Breast epithelium (tissue), 4 donors: Measurements from ENCODE around the gene ITPR2. TPM values are rescaled to one million over a fixed set of nuclear protein-coding genes. Genes with fewer than 3 reads are reported as not detected.

ENCODE experiments used
- DNase-seq, 2 donors: peaks; one replicate each; pipeline ENCODE4 v3.0.0-alpha.2; 2019; ENCODE audit warnings: low spot score in 2 of 2
- H3K27ac ChIP-seq, 2 donors: fragments of 200-600 bp; sonication (generic) in 1 of 2; one replicate each; pipeline ENCODE4 v1.5.1; 2016 to 2019; ENCODE audit warnings: mild to moderate bottlenecking in 1 of 2
- H3K27me3 ChIP-seq, 2 donors: fragments of 200-600 bp; sonication (generic) in 1 of 2; one replicate each; pipeline versions ENCODE4 v1.5.1 to v1.6.0; 2017 to 2019; ENCODE audit warnings: control low read depth in 1 of 2, mild to moderate bottlenecking in 1 of 2
- H3K36me3 ChIP-seq: fragments of 200-600 bp; one replicate; pipeline ENCODE4 v1.5.1; 2019
- H3K4me1 ChIP-seq, 2 donors: fragments of 200-600 bp; sonication (generic); one replicate each; pipeline ENCODE4 v1.5.1; 2016 to 2019; ENCODE audit warnings: control low read depth in 1 of 2
- H3K4me3 ChIP-seq, 3 donors: fragments of 200-600 bp; sonication (generic); 1 replicate in 2 of 3; 2 replicates in 1 of 3; pipeline ENCODE4 v1.5.1; 2016 to 2019; ENCODE audit warnings: mild to moderate bottlenecking in 3 of 3, moderate library complexity in 2 of 3
- H3K9me3 ChIP-seq, 2 donors: fragments of 200-600 bp; sonication (generic) in 1 of 2; one replicate each; pipeline ENCODE4 v1.5.1; 2016 to 2019; ENCODE audit warnings: control low read depth in 1 of 2
- CTCF ChIP-seq, 3 donors: fragments of 450-650 bp; IDR thresholded peaks; one replicate each; pipeline ENCODE4 v1.5.1; 2016 to 2017; ENCODE audit warnings: antibody characterized with exemption in 3 of 3, mild to moderate bottlenecking in 3 of 3, moderate library complexity in 3 of 3
- POLR2A ChIP-seq: fragments of 450-650 bp; IDR thresholded peaks from one replicate; pipeline ENCODE4 v1.6.1; 2016; ENCODE audit warnings: antibody characterized with exemption, mild to moderate bottlenecking, moderate library complexity
- POLR2AphosphoS5 ChIP-seq, 3 donors: sonication (generic); formaldehyde crosslinking; IDR thresholded peaks; one replicate each; pipeline ENCODE4 v1.6.1; 2017; ENCODE audit warnings: antibody characterized with exemption in 3 of 3
- intact Hi-C: fragments of 100-400 bp; cut with DNase I; formaldehyde crosslinking; loops from one replicate; pipeline ENCODE4 v1.15.1; 2023; ENCODE audit warnings: low total_unique reads
- total RNA-seq, 3 donors: library from RNA; depleted of rRNA; stranded (reverse); fragments of >200 nt; gene quantifications; one replicate each; pipeline ENCODE4 v1.1.0, GENCODE V29; 2016

Gene ITPR2
- total RNA-seq, 3 donors from 2014 or later: 47.2 to 95.0 (median 66.5) TPM

- no peak for DNase-seq
- intact Hi-C loops: no loop called here
- Histone ChIP-seq H3K36me3 (no peaks in the 10 kb centered on the region), H3K27ac (no peak overlapping the region), H3K9me3 (no peaks in the 10 kb centered on the region), H3K4me1 (no peaks in the 10 kb centered on the region), H3K4me3 (no peak overlapping the region), H3K27me3 (no peaks in the 10 kb centered on the region)
- no peak for TF ChIP-seq CTCF (IDR thresholded peaks at IDR 0.05)
- TF ChIP-seq POLR2AphosphoS5 (IDR thresholded peaks at IDR 0.05): no peak
- TF ChIP-seq POLR2A: no peak
Measured at GRCh38 chr12:26467351-26467750, 365.6 kb downstream of the ITPR2 start.

- DNase-seq: no peak
- Histone ChIP-seq H3K4me3 (no peak overlapping the region), H3K27me3 (no peaks in the 10 kb centered on the region), H3K9me3 (no peaks in the 10 kb centered on the region), H3K27ac (no peak overlapping the region), H3K36me3 (no peaks in the 10 kb centered on the region), H3K4me1 (no peaks in the 10 kb centered on the region)
- TF ChIP-seq CTCF (IDR thresholded peaks at IDR 0.05) (no peak), POLR2AphosphoS5 (IDR thresholded peaks at IDR 0.05) (no peak), POLR2A (no peak)
- intact Hi-C loops: no loop called here
Measured at GRCh38 chr12:26466726-26467125, 366.3 kb downstream of the ITPR2 start.

- no peaks in the 10 kb centered on the region for H3K4me1 ChIP-seq
- TF ChIP-seq POLR2A: no peak
- TF ChIP-seq POLR2AphosphoS5 (IDR thresholded peaks at IDR 0.05): no peak
- no peak for TF ChIP-seq CTCF (IDR thresholded peaks at IDR 0.05)
- H3K4me3 ChIP-seq: no peak overlapping the region
- H3K27me3 ChIP-seq: no peaks in the 10 kb centered on the region
- H3K36me3 ChIP-seq: no peaks in the 10 kb centered on the region
- intact Hi-C loops: no loop called here
- no peak overlapping the region for H3K27ac ChIP-seq
- no peak for DNase-seq
- H3K9me3 ChIP-seq: no peaks in the 10 kb centered on the region
Measured at GRCh38 chr12:26465419-26466097, 367.4 kb downstream of the ITPR2 start.

- Histone ChIP-seq H3K9me3 (no peaks in the 10 kb centered on the region), H3K27ac (no peak overlapping the region), H3K4me1 (no peaks in the 10 kb centered on the region), H3K4me3 (no peak overlapping the region), H3K36me3 (no peaks in the 10 kb centered on the region), H3K27me3 (no peaks in the 10 kb centered on the region)
- no peak for DNase-seq
- TF ChIP-seq POLR2AphosphoS5 (IDR thresholded peaks at IDR 0.05) (no peak), CTCF (IDR thresholded peaks at IDR 0.05) (no peak), POLR2A (no peak)
- intact Hi-C loops: loop anchor here (5.0 kb wide), 1 partner anchor 1106 kb away; no protein-coding TSS in a partner anchor
Measured at GRCh38 chr12:26461776-26462175, 371.2 kb downstream of the ITPR2 start.

GRCh38 chr12:26460361-26460760 is 372.6 kb downstream of the ITPR2 start:
- H3K27me3 ChIP-seq: no peaks in the 10 kb centered on the region
- no peaks in the 10 kb centered on the region for H3K36me3 ChIP-seq
- no peak for DNase-seq
- no peak overlapping the region for H3K27ac ChIP-seq
- H3K9me3 ChIP-seq: no peaks in the 10 kb centered on the region
- TF ChIP-seq POLR2A (no peak), POLR2AphosphoS5 (IDR thresholded peaks at IDR 0.05) (no peak), CTCF (IDR thresholded peaks at IDR 0.05) (no peak)
- H3K4me1 ChIP-seq: no peaks in the 10 kb centered on the region
- no peak overlapping the region for H3K4me3 ChIP-seq
- intact Hi-C loops: loop anchor here (5.0 kb wide), 1 partner anchor 1107 kb away; no protein-coding TSS in a partner anchor
